IMR-90 (cell line): ENCODE results near the gene SNX25. TPM values are rescaled to one million over a fixed set of nuclear protein-coding genes. Genes with fewer than 3 reads are reported as not detected.

Experiments
- ATAC-seq: fragments of 200-7000 bp; cut with Tn5 transposase; 2 replicates; pipeline ENCODE4 v1.9.1; 2020; ENCODE audit warnings: low read depth, mild to moderate bottlenecking, moderate library complexity
- BruUV-seq: library from RNA; stranded (reverse); fragments of 400-500 nt; replicated peaks from 2 replicates; lab custom pipeline; 2021; lab: Mats Ljungman, UMichigan
- CTCF ChIA-PET: fragments of 300-600 bp; formaldehyde crosslinking; extraction: SDS; loops from one replicate; lab custom pipeline; 2021; ENCODE audit warnings: antibody characterized with exemption; lab: Yijun Ruan, JAX
- POLR2A ChIA-PET: fragments of 300-600 bp; sonication (Branson Sonifier 250); formaldehyde crosslinking; loops from one replicate; lab custom pipeline; 2022; ENCODE audit warnings: antibody characterized with exemption; ENCODE audit not compliant: unreplicated experiment; lab: Charles Lee
- DNase-seq: peaks from one replicate; pipeline ENCODE4 v3.0.0; 2013
- H2AFZ ChIP-seq: replicated peaks from 2 replicates; pipeline ENCODE3; 2013; ENCODE audit warnings: low read length, mild to moderate bottlenecking; ENCODE audit not compliant: poor library complexity
- H2AK5ac ChIP-seq: 2 replicates; pipeline ENCODE4 v1.6.1; 2013; ENCODE audit warnings: low read depth, low read length, inconsistent platforms
- H2AK9ac ChIP-seq: replicated peaks from 2 replicates; pipeline ENCODE3; 2013; ENCODE audit warnings: mild to moderate bottlenecking, low read depth, low read length, moderate library complexity; ENCODE audit not compliant: poor library complexity
- H2BK120ac ChIP-seq: 2 replicates; pipeline ENCODE4 v1.6.1; 2013; ENCODE audit warnings: low read depth, low read length, inconsistent platforms
- H2BK15ac ChIP-seq: 3 replicates; pipeline ENCODE4 v1.6.1; 2013; ENCODE audit warnings: low read depth, low read length, inconsistent platforms
- H2BK20ac ChIP-seq: 2 replicates; pipeline ENCODE4 v1.6.1; 2013; ENCODE audit warnings: low read depth, mild to moderate bottlenecking, inconsistent platforms, low read length, moderate library complexity
- H2BK5ac ChIP-seq: 2 replicates; pipeline ENCODE4 v1.6.1; 2013; ENCODE audit warnings: mild to moderate bottlenecking, low read depth, low read length, inconsistent platforms; ENCODE audit not compliant: poor library complexity, severe bottlenecking
- H3K14ac ChIP-seq: replicated peaks from 2 replicates; pipeline ENCODE4 v1.6.1; 2013; ENCODE audit warnings: low read depth, low read length, inconsistent platforms
- H3K18ac ChIP-seq: 2 replicates; pipeline ENCODE4 v1.6.1; 2013; ENCODE audit warnings: low read depth, low read length, control low read depth
- H3K23ac ChIP-seq: 2 replicates; pipeline ENCODE4 v1.6.1; 2013; ENCODE audit warnings: low read depth, low read length, inconsistent platforms
- H3K27ac ChIP-seq: 2 replicates; pipeline ENCODE4 v1.5.1; 2013; ENCODE audit warnings: mild to moderate bottlenecking, control low read depth, low read length; ENCODE audit not compliant: insufficient read depth
- H3K27me3 ChIP-seq: 2 replicates; pipeline ENCODE4 v1.6.1; 2013; ENCODE audit warnings: low read length; ENCODE audit not compliant: control insufficient read depth, insufficient read depth
- H3K36me3 ChIP-seq: 2 replicates; pipeline ENCODE4 v1.6.1; 2013; ENCODE audit warnings: low read length, mixed read lengths; ENCODE audit not compliant: control insufficient read depth, insufficient read depth
- H3K4ac ChIP-seq: 2 replicates; pipeline ENCODE4 v1.6.1; 2013; ENCODE audit warnings: low read depth, low read length, inconsistent platforms
- H3K4me1 ChIP-seq: 2 replicates; pipeline ENCODE4 v1.6.1; 2013; ENCODE audit warnings: low read length, mixed read lengths; ENCODE audit not compliant: control insufficient read depth, insufficient read depth
- H3K4me2 ChIP-seq: 2 replicates; pipeline ENCODE4 v1.6.1; 2013; ENCODE audit warnings: low read depth, mild to moderate bottlenecking, control low read depth, low read length, moderate library complexity
- H3K4me3 ChIP-seq: 2 replicates; pipeline ENCODE4 v1.5.1; 2013; ENCODE audit warnings: low read depth, mild to moderate bottlenecking, control low read depth, low read length, moderate library complexity; ENCODE audit not compliant: insufficient read depth
- H3K56ac ChIP-seq: 2 replicates; pipeline ENCODE4 v1.6.1; 2013; ENCODE audit warnings: low read length, inconsistent platforms; ENCODE audit not compliant: insufficient read depth; ENCODE audit errors: extremely low read depth
- H3K79me1 ChIP-seq, 2 experiments: 2 replicates each; pipeline ENCODE4 v1.6.1; 2013; ENCODE audit warnings: low read length in 2 of 2, inconsistent platforms in 1 of 2, low read depth in 1 of 2
- H3K9ac ChIP-seq: 2 replicates; pipeline ENCODE4 v1.6.1; 2013; ENCODE audit warnings: low read depth, low read length, control low read depth
- H3K9me1 ChIP-seq: 2 replicates; pipeline ENCODE4 v1.6.1; 2013; ENCODE audit warnings: low read length, inconsistent platforms; ENCODE audit not compliant: insufficient read depth
- H3K9me3 ChIP-seq: 2 replicates; pipeline ENCODE4 v1.6.1; 2013; ENCODE audit warnings: low read length; ENCODE audit not compliant: control insufficient read depth, insufficient read depth
- H4K20me1 ChIP-seq: 2 replicates; pipeline ENCODE4 v1.6.1; 2013; ENCODE audit warnings: low read length, inconsistent platforms; ENCODE audit not compliant: insufficient read depth
- H4K5ac ChIP-seq: 2 replicates; pipeline ENCODE4 v1.6.1; 2013; ENCODE audit warnings: mild to moderate bottlenecking, low read depth, low read length, control low read depth
- H4K8ac ChIP-seq, 2 experiments: 2 replicates each; pipeline ENCODE4 v1.6.1; 2013; ENCODE audit warnings: low read depth in 2 of 2, low read length in 2 of 2, control low read depth in 1 of 2, inconsistent platforms in 1 of 2
- H4K91ac ChIP-seq: 2 replicates; pipeline ENCODE4 v1.6.1; 2013; ENCODE audit warnings: low read depth, low read length, inconsistent platforms; ENCODE audit not compliant: insufficient read depth
- BHLHE40 ChIP-seq: fragments of 150-350 bp; IDR thresholded peaks from 2 replicates; pipeline ENCODE4 v1.6.1; 2016; ENCODE audit warnings: mild to moderate bottlenecking, low read depth, low read length
- CEBPB ChIP-seq: IDR thresholded peaks from 2 replicates; pipeline ENCODE4 v1.6.1; 2012; ENCODE audit warnings: low read depth, low read length, improper control_type of control experiment
- FOS ChIP-seq: fragments of 150-350 bp; IDR thresholded peaks from 2 replicates; pipeline ENCODE4 v1.6.1; 2016; ENCODE audit warnings: low read depth, low read length
- MAZ ChIP-seq: IDR thresholded peaks from 2 replicates; pipeline ENCODE4 v1.6.1; 2012; ENCODE audit warnings: low read depth, mild to moderate bottlenecking, low read length, improper control_type of control experiment, moderate library complexity, borderline replicate concordance
- MXI1 ChIP-seq: IDR thresholded peaks from 2 replicates; pipeline ENCODE4 v1.6.1; 2012; ENCODE audit warnings: low read depth, mild to moderate bottlenecking, low read length, moderate library complexity, borderline replicate concordance
- NFE2L2 ChIP-seq: fragments of 150-350 bp; IDR thresholded peaks from 2 replicates; pipeline ENCODE4 v1.6.1; 2016; ENCODE audit warnings: low read depth, mild to moderate bottlenecking, low read length
- RAD21 ChIP-seq: IDR thresholded peaks from 2 replicates; pipeline ENCODE4 v1.6.1; 2012; ENCODE audit warnings: low read length, improper control_type of control experiment
- RCOR1 ChIP-seq: IDR thresholded peaks from 2 replicates; pipeline ENCODE4 v1.6.1; 2012; ENCODE audit warnings: mild to moderate bottlenecking, low read length, improper control_type of control experiment; ENCODE audit not compliant: insufficient replicate concordance
- RFX5 ChIP-seq: IDR thresholded peaks from 2 replicates; pipeline ENCODE4 v1.8.0; 2012; ENCODE audit warnings: low read depth, mild to moderate bottlenecking, low read length, moderate library complexity
- SMC3 ChIP-seq: fragments of 150-350 bp; IDR thresholded peaks from 2 replicates; pipeline ENCODE4 v1.6.1; 2016; ENCODE audit warnings: low read depth, mild to moderate bottlenecking, antibody characterized with exemption, low read length, moderate library complexity
- WGBS, 2 experiments: methylation state at CpG; one replicate each; pipeline versions ENCODE4 v1.1.5 to v1.1.7; 2013; ENCODE audit warnings: missing lambda C conversion rate in 2 of 2; ENCODE audit not compliant: insufficient read length in 1 of 2; ENCODE audit errors: extremely low coverage in 2 of 2; 5-methylcytosine and 5-hydroxymethylcytosine counted together
- dilution Hi-C: fragments of 300-500 bp; cut with HindIII; formaldehyde crosslinking; loops from one replicate; pipeline ENCODE4 v1.14.3; 2018; ENCODE audit warnings: low sequenced_read_pairs; ENCODE audit not compliant: unreplicated experiment
- in situ Hi-C: fragments of 300-500 bp; cut with MboI; formaldehyde crosslinking; loops from 3 replicates; pipeline ENCODE4 v1.14.3; 2019; ENCODE audit warnings: low sequenced_read_pairs, inconsistent platforms, mixed read lengths
- intact Hi-C: fragments of 100-400 bp; cut with micrococcal nuclease; formaldehyde crosslinking; loops from 2 replicates; pipeline ENCODE4 v1.10.0; 2022
- polyA plus RNA-seq, 3 experiments: library from polyadenylated mRNA; depleted of rRNA; stranded (reverse); fragments of >200 nt; gene quantifications; 2 replicates each; pipeline ENCODE4 v1.2.3, GENCODE V29; 2012; ENCODE audit warnings: low replicate concordance in 1 of 3
- total RNA-seq: library from RNA; depleted of rRNA; stranded (reverse); fragments of >200 nt; gene quantifications from 2 replicates; pipeline ENCODE4 v1.2.3, GENCODE V29; 2012
- TF ChIP-seq, protein P1 (sequence below): conservative IDR thresholded peaks from 2 replicates; pipeline ENCODE4 v1.5.1; 2012; ENCODE audit warnings: mild to moderate bottlenecking, low read depth, low read length, improper control_type of control experiment
- TF ChIP-seq, protein P2 (sequence below): fragments of 150-350 bp; IDR thresholded peaks from 2 replicates; pipeline ENCODE4 v1.6.1; 2016; ENCODE audit warnings: low read depth, mild to moderate bottlenecking, low read length, moderate library complexity, borderline replicate concordance
- TF ChIP-seq, protein P3 (sequence below): fragments of 150-350 bp; IDR thresholded peaks from 2 replicates; pipeline ENCODE4 v1.6.1; 2017; ENCODE audit warnings: mild to moderate bottlenecking, antibody characterized with exemption, low read length, low read depth

Gene SNX25
- total and polyA plus RNA-seq, 2 of the 4 experiments (the other 2 are of a cell fraction): 11.4 to 28.3 TPM

DNA sequence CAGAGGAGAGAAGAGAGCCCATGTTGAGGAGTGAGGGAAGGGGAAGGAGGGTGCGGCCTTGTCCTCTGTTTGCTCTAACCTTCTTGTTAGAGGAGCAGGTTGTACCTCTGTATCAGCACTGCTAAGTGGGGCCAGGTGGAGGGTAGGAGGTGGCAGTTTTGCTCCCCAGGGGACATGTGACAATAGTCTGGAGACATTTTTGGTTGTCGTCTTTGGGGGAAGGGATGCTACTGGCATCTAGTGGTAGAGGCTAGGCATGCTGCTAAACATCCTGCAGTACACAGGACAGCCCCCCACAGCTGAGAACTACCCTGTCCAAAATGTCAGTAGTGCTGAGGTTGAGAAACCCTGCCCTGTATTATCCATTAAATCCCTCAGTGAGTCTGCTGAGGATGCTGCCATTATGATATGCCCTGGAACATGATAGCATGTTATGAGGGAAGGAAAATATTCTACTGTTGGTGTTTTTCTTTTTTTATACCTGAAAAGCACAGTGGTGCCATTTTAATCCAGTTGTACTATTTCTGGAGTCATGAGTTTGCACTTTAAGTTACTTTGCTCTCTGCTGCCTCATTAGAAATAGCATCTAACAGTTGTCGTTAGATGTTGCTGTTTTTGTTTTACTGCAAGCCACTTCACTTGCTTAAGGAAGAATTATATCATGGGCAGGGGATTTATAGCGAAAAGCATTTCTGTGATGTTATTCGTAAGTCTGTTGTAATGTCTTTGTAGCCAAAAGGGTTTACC is 95.7 kb downstream of the SNX25 start:
- H2AFZ ChIP-seq: peak overlapping the region; percentile 73
- DNase-seq (peak; percentile 25), ATAC-seq (peak; percentile 48)
- peaks cover 4% of the 10 kb centered on the region; the same call in 1 of the 2 replicates for H4K20me1 ChIP-seq
- in situ Hi-C loops (no loop called here), intact Hi-C loops (loop anchor here (5.0 kb wide), 2 partner anchors 88 to 163 kb away; partner anchors contain the start of gene SLC25A4), dilution Hi-C loops (no loop called here)
- H3K9me1 ChIP-seq: peaks cover 16% of the 10 kb centered on the region
- H4K8ac ChIP-seq: no peak overlapping the region; a peak in 1 of 4 replicates
- H3K27ac ChIP-seq: no peak overlapping the region
- H3K79me1 ChIP-seq: peaks cover 11 to 25% of the 10 kb centered on the region in 2 experiments; a peak in 2 of 4 replicates
- peak overlapping the region; percentile 23; the same call in 1 of the 2 replicates for H3K4ac ChIP-seq
- no peak overlapping the region for H4K5ac ChIP-seq
- peak overlapping the region; percentile 1 for H2BK5ac ChIP-seq
- H3K4me2 ChIP-seq: no peak overlapping the region
- peak overlapping the region; percentile 19; the same call in 1 of the 3 replicates for H2BK15ac ChIP-seq
- CTCF ChIA-PET: no interaction called here
- H2BK20ac ChIP-seq: peak overlapping the region; percentile 4; the same call in 1 of the 2 replicates
- H3K27me3 ChIP-seq: no peaks in the 10 kb centered on the region
- WGBS, 2 experiments: 83% methylated on average over 1 of the region's 5 CpGs; no CpG with 5 or more reads in 1 of the 2 experiments
- no peaks in the 10 kb centered on the region for H3K9me3 ChIP-seq
- H2BK120ac ChIP-seq: no peak overlapping the region
- no peak overlapping the region for H4K91ac ChIP-seq
- no peak overlapping the region for H3K4me3 ChIP-seq
- peaks cover 11% of the 10 kb centered on the region for H3K4me1 ChIP-seq
- H3K23ac ChIP-seq: no peak overlapping the region
- H3K36me3 ChIP-seq: no peaks in the 10 kb centered on the region
- H2AK9ac ChIP-seq: peak overlapping the region; percentile 3
- H3K56ac ChIP-seq: no peak overlapping the region
- H3K18ac ChIP-seq: no peak overlapping the region
- no TSS peak for BruUV-seq
- H2AK5ac ChIP-seq: peak overlapping the region; percentile 20; the same call in 1 of the 2 replicates
- no peak overlapping the region for H3K9ac ChIP-seq
- POLR2A ChIA-PET: interaction anchor here (0.6 kb wide), 1 partner anchor 94 kb away, joined by 3 read pairs; no protein-coding TSS in a partner anchor
- no peak overlapping the region for H3K14ac ChIP-seq
- TF ChIP-seq MAZ (no peak), BHLHE40 (no peak), SMC3 (no peak; the same call in 1 of the 2 replicates), NFE2L2 (no peak), RAD21 (peak; percentile 45), CEBPB (no peak), RCOR1 (no peak), FOS (no peak), MXI1 (no peak), RFX5 (no peak)
- TF ChIP-seq, protein P1, sequence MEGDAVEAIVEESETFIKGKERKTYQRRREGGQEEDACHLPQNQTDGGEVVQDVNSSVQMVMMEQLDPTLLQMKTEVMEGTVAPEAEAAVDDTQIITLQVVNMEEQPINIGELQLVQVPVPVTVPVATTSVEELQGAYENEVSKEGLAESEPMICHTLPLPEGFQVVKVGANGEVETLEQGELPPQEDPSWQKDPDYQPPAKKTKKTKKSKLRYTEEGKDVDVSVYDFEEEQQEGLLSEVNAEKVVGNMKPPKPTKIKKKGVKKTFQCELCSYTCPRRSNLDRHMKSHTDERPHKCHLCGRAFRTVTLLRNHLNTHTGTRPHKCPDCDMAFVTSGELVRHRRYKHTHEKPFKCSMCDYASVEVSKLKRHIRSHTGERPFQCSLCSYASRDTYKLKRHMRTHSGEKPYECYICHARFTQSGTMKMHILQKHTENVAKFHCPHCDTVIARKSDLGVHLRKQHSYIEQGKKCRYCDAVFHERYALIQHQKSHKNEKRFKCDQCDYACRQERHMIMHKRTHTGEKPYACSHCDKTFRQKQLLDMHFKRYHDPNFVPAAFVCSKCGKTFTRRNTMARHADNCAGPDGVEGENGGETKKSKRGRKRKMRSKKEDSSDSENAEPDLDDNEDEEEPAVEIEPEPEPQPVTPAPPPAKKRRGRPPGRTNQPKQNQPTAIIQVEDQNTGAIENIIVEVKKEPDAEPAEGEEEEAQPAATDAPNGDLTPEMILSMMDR: peak; percentile 46
- TF ChIP-seq, protein P2, sequence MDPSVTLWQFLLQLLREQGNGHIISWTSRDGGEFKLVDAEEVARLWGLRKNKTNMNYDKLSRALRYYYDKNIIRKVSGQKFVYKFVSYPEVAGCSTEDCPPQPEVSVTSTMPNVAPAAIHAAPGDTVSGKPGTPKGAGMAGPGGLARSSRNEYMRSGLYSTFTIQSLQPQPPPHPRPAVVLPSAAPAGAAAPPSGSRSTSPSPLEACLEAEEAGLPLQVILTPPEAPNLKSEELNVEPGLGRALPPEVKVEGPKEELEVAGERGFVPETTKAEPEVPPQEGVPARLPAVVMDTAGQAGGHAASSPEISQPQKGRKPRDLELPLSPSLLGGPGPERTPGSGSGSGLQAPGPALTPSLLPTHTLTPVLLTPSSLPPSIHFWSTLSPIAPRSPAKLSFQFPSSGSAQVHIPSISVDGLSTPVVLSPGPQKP: no peak
- TF ChIP-seq, protein P3, sequence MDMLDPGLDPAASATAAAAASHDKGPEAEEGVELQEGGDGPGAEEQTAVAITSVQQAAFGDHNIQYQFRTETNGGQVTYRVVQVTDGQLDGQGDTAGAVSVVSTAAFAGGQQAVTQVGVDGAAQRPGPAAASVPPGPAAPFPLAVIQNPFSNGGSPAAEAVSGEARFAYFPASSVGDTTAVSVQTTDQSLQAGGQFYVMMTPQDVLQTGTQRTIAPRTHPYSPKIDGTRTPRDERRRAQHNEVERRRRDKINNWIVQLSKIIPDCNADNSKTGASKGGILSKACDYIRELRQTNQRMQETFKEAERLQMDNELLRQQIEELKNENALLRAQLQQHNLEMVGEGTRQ: no peak
